GM19193 (cell line): Measurements from ENCODE around the gene SLC25A23.

Experiments
- POLR2A ChIP-seq: IDR thresholded peaks from 4 replicates; pipeline ENCODE4 v1.6.1; 2011; ENCODE audit not compliant: insufficient read depth, insufficient read length; ENCODE audit errors: extremely low read depth

Gene SLC25A23

DNA sequence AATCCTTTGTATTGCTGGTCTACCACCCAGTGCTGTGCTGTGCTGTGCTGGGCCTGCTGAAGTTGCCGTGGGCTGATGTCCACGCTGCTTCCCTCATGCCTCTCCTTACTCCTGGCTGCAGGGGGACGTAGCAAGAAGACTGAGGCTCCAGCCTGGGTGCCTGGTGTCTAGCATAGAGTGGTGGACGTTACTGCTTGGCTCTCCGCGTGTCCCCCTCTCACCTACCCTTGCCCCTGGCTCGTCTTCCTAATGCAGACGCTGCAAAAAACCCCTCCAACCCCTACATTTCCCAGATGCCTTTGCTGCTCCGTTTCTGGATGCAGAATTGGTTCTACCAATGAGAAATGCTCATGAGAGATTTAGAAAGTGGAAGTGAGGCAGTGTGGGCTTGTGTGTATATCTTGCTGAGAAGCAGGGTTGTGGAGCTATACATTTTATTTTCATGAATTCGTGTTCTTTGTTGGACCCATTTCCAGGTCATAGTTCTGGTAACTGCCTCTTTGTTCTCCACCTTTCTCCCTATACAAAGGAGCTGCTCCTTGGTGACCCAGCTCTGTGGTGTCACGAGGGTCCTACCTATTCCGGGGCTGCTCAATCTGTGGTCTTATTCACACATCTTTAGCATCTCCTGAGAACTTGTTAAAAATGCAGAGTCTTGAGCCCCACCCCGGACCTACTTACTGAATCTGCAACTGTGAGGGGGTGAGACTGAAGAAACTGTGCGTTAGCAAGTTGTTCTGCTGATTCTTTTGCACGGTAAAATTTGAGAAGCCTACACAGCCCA, 29.9 kb upstream of the SLC25A23 start:
- TF ChIP-seq POLR2A: peak; percentile 60

DNA sequence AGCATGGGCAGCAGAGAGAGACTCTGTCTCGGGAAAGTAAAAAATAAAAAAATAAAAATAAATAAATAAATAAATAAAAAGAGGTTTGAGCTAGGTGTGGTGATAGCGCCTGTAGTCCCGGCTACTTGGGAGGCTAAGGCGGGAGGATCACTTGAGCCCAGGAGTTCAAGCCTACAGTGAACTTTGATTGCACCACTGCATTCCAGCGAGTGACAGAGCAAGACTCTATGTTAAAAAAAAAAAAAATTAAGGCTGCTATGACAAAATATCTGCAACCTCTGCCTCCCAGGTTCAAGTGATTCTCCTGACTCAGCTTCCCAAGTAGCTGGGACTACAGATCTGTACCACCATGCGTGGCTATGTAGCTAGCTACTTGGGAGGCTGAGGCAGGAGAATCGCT, 25.2 kb upstream of the SLC25A23 start:
- no peak for TF ChIP-seq POLR2A

DNA sequence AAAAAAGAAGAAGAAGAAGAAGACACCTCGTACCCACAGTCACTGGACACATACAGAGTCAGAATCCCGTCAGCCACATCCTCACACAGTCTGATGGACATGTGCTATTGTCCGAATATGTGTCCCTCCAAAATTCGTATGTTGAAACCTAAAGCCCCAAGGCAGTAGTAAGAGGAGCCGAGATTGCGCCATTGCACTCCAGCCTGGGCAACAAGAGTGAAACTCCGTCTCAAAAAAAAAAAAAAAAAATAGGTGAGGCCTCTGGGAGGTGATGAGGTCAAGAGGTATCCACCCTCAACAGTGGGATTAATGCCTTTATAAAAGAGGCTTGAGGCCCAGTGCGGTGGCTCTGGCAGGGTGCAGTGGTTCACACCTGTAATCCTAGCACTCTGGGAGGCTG, 24.6 kb upstream of the SLC25A23 start:
- no peak for TF ChIP-seq POLR2A

- no peak for TF ChIP-seq POLR2A
These were observed 23.6 kb upstream of the SLC25A23 start for GRCh38 chr19:6483235-6483634.

DNA sequence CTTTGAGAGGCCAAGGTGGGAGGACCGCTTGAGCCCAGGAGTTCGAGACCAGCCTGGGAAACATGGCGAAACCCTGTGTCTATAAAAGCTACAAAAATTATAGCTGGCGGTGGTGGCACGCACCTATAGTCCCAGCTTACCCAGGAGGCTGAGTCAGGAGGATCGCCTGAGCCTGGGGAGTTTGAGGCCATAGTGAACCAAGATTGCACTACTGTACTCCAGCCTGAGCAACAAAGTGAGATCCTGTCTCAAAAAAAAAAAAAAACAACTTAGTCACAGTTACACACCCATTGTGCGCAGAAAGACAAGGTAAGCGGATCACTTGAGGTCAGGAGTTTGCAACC, 22.7 kb upstream of the SLC25A23 start:
- no peak for TF ChIP-seq POLR2A

GRCh38 chr19:6481541-6482342, 22.1 kb upstream of the SLC25A23 start, which contains the start of gene DENND1C:
Gene DENND1C (minus strand): TSS chr19:6481787. CDS start chr19:6481695, 92 bp downstream.
- peak; percentile 82 for TF ChIP-seq POLR2A

DNA sequence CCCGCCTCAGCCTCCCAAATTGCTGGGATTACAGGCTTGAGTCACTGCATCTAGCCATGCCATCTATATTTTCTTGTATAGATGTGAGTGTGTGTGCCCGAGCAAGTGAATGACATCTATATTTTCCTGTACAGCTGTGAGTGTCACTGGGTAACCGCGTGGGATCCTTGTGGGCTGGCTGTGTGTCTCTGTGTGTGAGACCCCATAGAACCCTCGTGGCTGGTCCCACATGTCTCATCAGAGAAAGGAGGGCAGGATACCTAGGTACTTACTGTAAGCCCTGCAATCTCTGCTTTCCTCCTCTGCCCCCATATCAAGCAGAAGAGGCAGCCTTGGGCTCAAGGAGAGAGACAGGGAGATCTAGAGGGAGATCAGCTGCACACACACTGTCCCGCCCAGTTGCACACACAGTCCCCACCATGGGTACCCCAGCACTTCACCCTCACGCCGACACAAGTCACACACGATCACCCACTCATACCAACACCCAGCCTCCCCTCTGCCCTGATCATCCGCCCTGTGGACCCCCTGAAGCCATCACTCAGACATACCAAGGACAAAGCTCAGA, 21.3 kb upstream of the SLC25A23 start:
- no peak for TF ChIP-seq POLR2A

DNA sequence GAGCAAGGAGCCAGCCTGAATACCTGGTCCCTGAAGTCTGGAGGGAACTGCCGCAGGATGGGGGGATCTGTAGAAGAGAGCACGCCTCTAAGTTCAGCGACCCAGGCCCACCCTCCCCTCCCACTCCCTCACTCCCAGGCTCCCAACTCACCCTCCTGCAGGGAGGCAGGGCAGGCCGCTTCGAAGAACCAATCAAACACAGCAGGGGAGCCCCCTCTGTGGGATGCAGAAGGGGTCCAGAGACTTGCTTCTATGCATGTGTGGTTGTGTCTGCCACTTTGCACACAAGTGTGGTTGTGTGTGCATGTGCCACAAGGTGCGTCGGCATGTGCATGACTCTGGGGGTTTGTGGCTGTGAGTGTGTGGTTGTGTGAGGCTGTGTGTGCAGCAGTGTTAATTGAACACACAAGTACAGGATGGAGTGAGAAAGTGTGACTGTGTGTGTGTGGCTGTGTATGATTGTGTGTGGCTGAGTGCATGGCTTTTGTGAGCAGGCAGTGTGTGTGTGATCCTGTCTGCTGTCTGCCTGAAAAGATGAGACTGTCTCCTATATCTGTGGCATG, 20.3 kb upstream of the SLC25A23 start:
- no peak for TF ChIP-seq POLR2A

- TF ChIP-seq POLR2A: no peak
These were observed 19.2 kb upstream of the SLC25A23 start for GRCh38 chr19:6478815-6479214.

DNA sequence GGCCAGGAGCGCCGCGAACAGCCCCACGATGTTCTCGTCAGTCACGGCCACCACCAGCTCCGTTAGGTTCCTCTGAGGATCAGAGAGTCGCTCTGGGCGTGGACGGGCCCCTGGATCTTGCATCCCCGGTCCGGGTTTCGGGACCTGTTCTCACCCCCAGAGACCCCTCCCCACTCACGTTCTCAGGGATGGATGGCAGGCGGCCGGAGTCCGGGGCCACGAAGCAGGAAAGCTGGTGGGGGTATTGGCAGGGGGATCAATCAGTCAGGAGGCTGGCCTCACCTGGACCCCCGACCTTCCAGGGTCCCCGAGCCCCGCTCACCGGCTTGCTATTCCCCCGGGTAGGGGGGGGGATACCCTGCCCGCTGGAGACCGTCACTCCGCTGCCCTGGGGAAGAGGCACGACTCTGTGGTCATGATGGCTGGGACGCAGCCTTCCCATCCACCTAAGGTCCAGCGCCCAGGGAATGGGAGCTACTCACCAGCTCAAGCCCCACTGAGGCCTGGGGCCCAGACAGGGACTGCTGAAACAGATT, 17.4 kb upstream of the SLC25A23 start:
- TF ChIP-seq POLR2A: no peak

DNA sequence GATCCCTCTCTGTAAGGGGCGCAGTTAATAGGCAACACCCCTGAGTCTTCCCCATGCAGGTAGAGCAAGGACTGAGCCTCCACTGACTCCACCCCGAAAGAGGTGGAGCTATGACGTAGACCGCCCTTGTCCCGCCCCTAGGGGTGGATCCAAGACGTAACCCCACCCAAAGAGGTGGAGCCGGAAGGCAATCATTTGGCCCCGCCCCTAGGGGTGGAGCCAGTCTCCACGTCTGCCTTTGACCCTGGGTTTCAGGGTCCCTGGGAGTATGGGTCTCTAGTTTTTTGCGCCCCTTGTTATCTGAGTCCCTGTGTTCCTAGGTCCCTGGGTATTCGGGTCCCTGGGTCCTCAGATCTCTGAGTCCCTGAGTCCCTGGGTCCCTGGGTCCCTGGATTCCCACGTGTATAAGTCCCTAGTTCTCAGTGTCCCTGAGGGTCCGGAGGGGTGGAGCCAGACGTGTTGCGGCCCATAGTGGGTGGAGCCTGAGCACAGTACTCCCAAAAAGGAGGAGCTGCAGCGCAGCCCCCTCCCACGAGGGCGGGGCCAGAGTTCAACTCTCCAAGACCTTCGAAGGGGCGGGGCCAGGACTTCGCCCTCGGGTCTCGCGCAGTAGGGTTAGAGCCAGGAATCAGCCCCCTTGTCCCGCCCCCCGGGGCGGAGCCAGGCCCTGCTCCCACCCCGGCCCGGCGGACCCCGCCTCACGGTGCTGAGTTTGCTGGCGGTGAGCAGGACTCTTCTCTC, 16.7 kb upstream of the SLC25A23 start:
- TF ChIP-seq POLR2A: no peak

- no peak for TF ChIP-seq POLR2A
These were observed 15.9 kb upstream of the SLC25A23 start for GRCh38 chr19:6475321-6476108.

DNA sequence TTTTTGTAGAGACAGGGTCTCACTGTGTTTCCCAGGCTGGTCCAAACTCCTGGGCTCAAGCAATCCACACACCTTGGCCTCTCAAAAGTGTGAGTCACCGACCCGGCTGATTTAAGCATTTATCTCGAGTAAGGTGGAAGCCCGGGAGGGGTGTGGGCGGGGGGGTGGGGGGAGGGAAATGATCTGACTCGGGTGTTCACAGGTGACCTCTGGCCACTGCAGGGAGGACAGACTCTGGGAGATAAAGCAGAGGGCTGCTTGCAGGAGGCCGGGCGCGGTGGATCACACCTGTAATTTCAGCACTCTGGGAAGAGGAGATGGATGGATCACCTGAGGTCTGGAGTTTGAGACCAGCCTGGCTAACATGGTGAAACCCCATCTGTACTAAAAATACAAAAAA, 14.1 kb upstream of the SLC25A23 start:
- no peak for TF ChIP-seq POLR2A

- no peak for TF ChIP-seq POLR2A
These were observed 13.1 kb upstream of the SLC25A23 start for GRCh38 chr19:6472713-6473112.

- TF ChIP-seq POLR2A: no peak
These were observed 11.5 kb upstream of the SLC25A23 start for GRCh38 chr19:6471076-6471475.

- TF ChIP-seq POLR2A: no peak
These were observed 10.6 kb upstream of the SLC25A23 start for GRCh38 chr19:6470173-6470572.
